HG03342 (cell line): ENCODE data around the gene MYOF.
A peak's percentile ranks its signal among the peaks of the same experiment; 100 is the strongest.
"Not testable (repeated sequence)": the region's sequence is repeated elsewhere in the genome, so short reads cannot be mapped to it uniquely, and the experiment has no call there.

Experiments used
- ATAC-seq: cut with Tn5 transposase; IDR thresholded peaks from one replicate; pipeline ENCODE4 v1.9.1; 2021; ENCODE audit warnings: mild to moderate bottlenecking, moderate library complexity; ENCODE audit not compliant: unreplicated experiment

Gene MYOF

GRCh38 chr10:93393211-93393610 lies 88.9 kb downstream of the MYOF start:
- no peak for ATAC-seq

GRCh38 chr10:93392121-93392520 lies 90.0 kb downstream of the MYOF start:
- no peak for ATAC-seq

- ATAC-seq = no peak
These were observed 91.6 kb downstream of the MYOF start for GRCh38 chr10:93390306-93391090.

GRCh38 chr10:93386631-93387369 lies 95.3 kb downstream of the MYOF start:
- no peak for ATAC-seq

GRCh38 chr10:93385345-93385744 lies 96.8 kb downstream of the MYOF start:
- ATAC-seq = no peak

- no peak for ATAC-seq
These were observed 98.1 kb downstream of the MYOF start for GRCh38 chr10:93384006-93384405.

- no peak for ATAC-seq
These were observed 98.6 kb downstream of the MYOF start for GRCh38 chr10:93383562-93383981.

GRCh38 chr10:93379731-93380575 lies 102.2 kb downstream of the MYOF start:
- no peak for ATAC-seq

- ATAC-seq = no peak
These were observed 103.0 kb downstream of the MYOF start for GRCh38 chr10:93378997-93379730.

- no peak for ATAC-seq
These were observed 104.1 kb downstream of the MYOF start for GRCh38 chr10:93378039-93378438.

GRCh38 chr10:93376372-93377293 lies 105.5 kb downstream of the MYOF start:
- peak; percentile 56 for ATAC-seq

- no peak for ATAC-seq
These were observed 111.2 kb downstream of the MYOF start for GRCh38 chr10:93370961-93371360.

GRCh38 chr10:93369588-93370164 lies 112.5 kb downstream of the MYOF start:
- ATAC-seq = no peak

GRCh38 chr10:93368210-93368609 lies 113.9 kb downstream of the MYOF start:
- no peak for ATAC-seq

GRCh38 chr10:93367664-93368063 lies 114.5 kb downstream of the MYOF start:
- ATAC-seq = no peak

- no peak for ATAC-seq
These were observed 117.2 kb downstream of the MYOF start for GRCh38 chr10:93364966-93365365.

- no peak for ATAC-seq
These were observed 118.1 kb downstream of the MYOF start for GRCh38 chr10:93363891-93364648.

- not testable (repeated sequence) for ATAC-seq
These were observed 123.7 kb downstream of the MYOF start for GRCh38 chr10:93358398-93358797.
